ENCODE results near the gene CALHM6.

CALHM6 gene

GRCh38 chr6:116512734-116513133 is 51.6 kb downstream of the CALHM6 start:
- Histone ChIP-seq H3K4me3 (ENCODE audit: low read depth, low read length) (no peak overlapping the region), H3K27me3 (ENCODE audit: insufficient read depth, low read length) (no peaks in the 10 kb centered on the region), H4K12ac (ENCODE audit: low read depth, low read length) (no peak overlapping the region), H3K14ac (ENCODE audit: low read length) (no peak overlapping the region), H4K91ac (ENCODE audit: low read depth, low read length) (no peak overlapping the region), H2AK5ac (ENCODE audit: low read length) (no peak overlapping the region), H2AFZ (ENCODE audit: insufficient read depth, low read length, poor library complexity) (no peak overlapping the region), H3K18ac (ENCODE audit: low read length) (no peak overlapping the region), H3K36me3 (ENCODE audit: control insufficient read depth in 1 of 2, insufficient read depth in 2 of 2, low read length in 2 of 2) (no peaks in the 10 kb centered on the region), H3K4me1 (ENCODE audit: control insufficient read depth in 1 of 2, insufficient read depth in 2 of 2, low read length in 2 of 2) (peaks cover 0 to 4% of the 10 kb centered on the region in 2 experiments), H3K79me2 (ENCODE audit: control insufficient read depth, insufficient read depth, low read length, poor library complexity) (no peaks in the 10 kb centered on the region), H3K27ac (ENCODE audit: low read depth, low read length) (no peak overlapping the region), H2BK5ac (ENCODE audit: low read depth, low read length, poor library complexity) (no peak overlapping the region), H3K4me2 (ENCODE audit: low read length) (no peak overlapping the region), H2BK120ac (ENCODE audit: insufficient read depth, low read length, poor library complexity) (no peak overlapping the region), H3K4ac (ENCODE audit: low read depth, low read length) (no peak overlapping the region), H3K9ac (ENCODE audit: low read length) (no peak overlapping the region), H3K23ac (ENCODE audit: low read length) (no peak overlapping the region), H3K79me1 (ENCODE audit: low read length) (peaks cover 3% of the 10 kb centered on the region), H3K9me3 (ENCODE audit: insufficient read depth, low read depth, low read length) (no peaks in the 10 kb centered on the region), H2BK12ac (ENCODE audit: low read length) (no peak overlapping the region), H4K8ac (ENCODE audit: low read depth, low read length) (no peak overlapping the region)
- DNase-seq = no peak

All from trophoblast cell (in vitro differentiated cells and primary cell).